Panc1 (cell line): ENCODE results near the gene HS1BP3.

Experiments
- CTCF ChIP-seq: fragments of 450-650 bp; IDR thresholded peaks from 2 replicates; pipeline ENCODE4 v1.5.1; 2017; ENCODE audit warnings: mild to moderate bottlenecking
- POLR2AphosphoS5 ChIP-seq: IDR thresholded peaks from 2 replicates; pipeline ENCODE4 v1.6.1; 2012; ENCODE audit warnings: mild to moderate bottlenecking, low read depth, low read length, moderate library complexity
- REST ChIP-seq, 2 experiments: IDR thresholded peaks; 2 replicates each; pipeline ENCODE4 v1.6.1; 2011 to 2012; ENCODE audit warnings: low read depth in 2 of 2, control low read depth in 1 of 2, low read length in 1 of 2, mild to moderate bottlenecking in 1 of 2, moderate library complexity in 1 of 2; ENCODE audit not compliant: insufficient read depth in 1 of 2
- SIN3A ChIP-seq: IDR thresholded peaks from 2 replicates; pipeline ENCODE4 v1.6.1; 2012; ENCODE audit warnings: low read depth, mild to moderate bottlenecking, low read length, moderate library complexity, borderline replicate concordance; ENCODE audit not compliant: insufficient read depth
- TCF7L2 ChIP-seq: IDR thresholded peaks from 2 replicates; pipeline ENCODE4 v1.6.1; 2011; ENCODE audit warnings: mild to moderate bottlenecking, low read depth, low read length, inconsistent platforms

GRCh38 chr2:20693317-20693716 is 42.4 kb upstream of the HS1BP3 start:
- TF ChIP-seq REST (IDR thresholded peaks at IDR 0.05; ENCODE audit: insufficient read depth in 1 of 2, low read depth in 2 of 2, low read length in 1 of 2) (no peak), CTCF (no peak), POLR2AphosphoS5 (no peak), TCF7L2 (no peak), SIN3A (no peak)
